ENCODE data around the gene POTEF. TPM values are rescaled to one million over a fixed set of nuclear protein-coding genes. Genes with fewer than 3 reads are reported as not detected.
"Not testable (repeated sequence)": the region's sequence is repeated elsewhere in the genome, so short reads cannot be mapped to it uniquely, and the experiment has no call there.

The POTEF gene
- total RNA-seq, 1 experiment from 2014 or later: not detected

GRCh38 chr2:130135692-130136541 lies 6.9 kb upstream of the POTEF start:
- H3K4me3 Mint-ChIP-seq (ENCODE audit: low read depth, unreplicated experiment): no peak overlapping the region
- DNase-seq: no peak
- H3K27ac Mint-ChIP-seq (ENCODE audit: unreplicated experiment): no peak overlapping the region
- peaks cover 8% of the 10 kb centered on the region for H3K4me1 Mint-ChIP-seq (ENCODE audit: low read depth, unreplicated experiment)
- no TSS peak for BruUV-seq (replicated peaks)
- no peaks in the 10 kb centered on the region for H3K9me3 Mint-ChIP-seq (ENCODE audit: low read depth, unreplicated experiment)
- intact Hi-C loops (cut with micrococcal nuclease; ENCODE audit: unreplicated experiment): no loop called here
- peaks cover 16% of the 10 kb centered on the region for H3K27me3 Mint-ChIP-seq (ENCODE audit: unreplicated experiment)
- H3K36me3 Mint-ChIP-seq (ENCODE audit: insufficient read depth, unreplicated experiment): no peaks in the 10 kb centered on the region
- CTCF ChIA-PET: no interaction called here
- TF ChIP-seq, protein P1, sequence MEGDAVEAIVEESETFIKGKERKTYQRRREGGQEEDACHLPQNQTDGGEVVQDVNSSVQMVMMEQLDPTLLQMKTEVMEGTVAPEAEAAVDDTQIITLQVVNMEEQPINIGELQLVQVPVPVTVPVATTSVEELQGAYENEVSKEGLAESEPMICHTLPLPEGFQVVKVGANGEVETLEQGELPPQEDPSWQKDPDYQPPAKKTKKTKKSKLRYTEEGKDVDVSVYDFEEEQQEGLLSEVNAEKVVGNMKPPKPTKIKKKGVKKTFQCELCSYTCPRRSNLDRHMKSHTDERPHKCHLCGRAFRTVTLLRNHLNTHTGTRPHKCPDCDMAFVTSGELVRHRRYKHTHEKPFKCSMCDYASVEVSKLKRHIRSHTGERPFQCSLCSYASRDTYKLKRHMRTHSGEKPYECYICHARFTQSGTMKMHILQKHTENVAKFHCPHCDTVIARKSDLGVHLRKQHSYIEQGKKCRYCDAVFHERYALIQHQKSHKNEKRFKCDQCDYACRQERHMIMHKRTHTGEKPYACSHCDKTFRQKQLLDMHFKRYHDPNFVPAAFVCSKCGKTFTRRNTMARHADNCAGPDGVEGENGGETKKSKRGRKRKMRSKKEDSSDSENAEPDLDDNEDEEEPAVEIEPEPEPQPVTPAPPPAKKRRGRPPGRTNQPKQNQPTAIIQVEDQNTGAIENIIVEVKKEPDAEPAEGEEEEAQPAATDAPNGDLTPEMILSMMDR (IDR thresholded peaks at IDR 0.05; ENCODE audit: unreplicated experiment): no peak

GRCh38 chr2:130128464-130128863 lies 558 bp downstream of the POTEF start:
- intact Hi-C loops (cut with micrococcal nuclease; ENCODE audit: unreplicated experiment); H3K9me3 Mint-ChIP-seq (ENCODE audit: low read depth, unreplicated experiment); H3K4me3 Mint-ChIP-seq (ENCODE audit: low read depth, unreplicated experiment); BruUV-seq (replicated peaks); DNase-seq; H3K4me1 Mint-ChIP-seq (ENCODE audit: low read depth, unreplicated experiment); CTCF ChIA-PET; H3K36me3 Mint-ChIP-seq (ENCODE audit: insufficient read depth, unreplicated experiment); H3K27ac Mint-ChIP-seq (ENCODE audit: unreplicated experiment): not testable (repeated sequence)
- peaks cover 16% of the 10 kb centered on the region for H3K27me3 Mint-ChIP-seq (ENCODE audit: unreplicated experiment)

DNA sequence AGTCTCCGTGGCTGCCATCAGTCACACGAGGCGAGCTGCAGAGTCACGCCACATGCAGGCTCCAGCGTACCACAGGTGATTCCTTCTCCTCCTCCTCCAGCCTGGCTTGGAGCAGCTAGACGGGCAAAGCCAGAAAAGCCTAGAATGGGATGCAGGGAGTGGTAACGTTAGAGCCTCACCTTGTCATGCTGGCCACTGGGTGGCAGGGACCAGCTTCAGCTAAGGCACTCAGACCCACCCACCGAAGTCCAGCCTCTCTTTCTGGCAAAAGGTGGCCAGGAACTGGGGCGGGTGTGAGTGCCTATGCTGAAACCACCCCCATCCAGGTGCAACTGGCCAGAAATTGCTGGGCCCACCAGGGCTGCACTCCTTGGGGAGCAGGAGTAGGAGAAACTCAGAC lies 1.3 kb downstream of the POTEF start:
- DNase-seq; H3K27ac Mint-ChIP-seq (ENCODE audit: unreplicated experiment); H3K9me3 Mint-ChIP-seq (ENCODE audit: low read depth, unreplicated experiment); BruUV-seq (replicated peaks); H3K4me1 Mint-ChIP-seq (ENCODE audit: low read depth, unreplicated experiment); H3K4me3 Mint-ChIP-seq (ENCODE audit: low read depth, unreplicated experiment); intact Hi-C loops (cut with micrococcal nuclease; ENCODE audit: unreplicated experiment); H3K36me3 Mint-ChIP-seq (ENCODE audit: insufficient read depth, unreplicated experiment); CTCF ChIA-PET: not testable (repeated sequence)
- peaks cover 10% of the 10 kb centered on the region for H3K27me3 Mint-ChIP-seq (ENCODE audit: unreplicated experiment)

- CTCF ChIA-PET; H3K27me3 Mint-ChIP-seq (ENCODE audit: unreplicated experiment); H3K27ac Mint-ChIP-seq (ENCODE audit: unreplicated experiment); H3K36me3 Mint-ChIP-seq (ENCODE audit: insufficient read depth, unreplicated experiment); H3K4me1 Mint-ChIP-seq (ENCODE audit: low read depth, unreplicated experiment); intact Hi-C loops (cut with micrococcal nuclease; ENCODE audit: unreplicated experiment); H3K9me3 Mint-ChIP-seq (ENCODE audit: low read depth, unreplicated experiment); BruUV-seq (replicated peaks); H3K4me3 Mint-ChIP-seq (ENCODE audit: low read depth, unreplicated experiment); DNase-seq: not testable (repeated sequence)
Observed at GRCh38 chr2:130120924-130121323, 8.1 kb downstream of the POTEF start.

GRCh38 chr2:130102597-130103363 lies 26.2 kb downstream of the POTEF start:
- H3K4me1 Mint-ChIP-seq (ENCODE audit: low read depth, unreplicated experiment); intact Hi-C loops (cut with micrococcal nuclease; ENCODE audit: unreplicated experiment); CTCF ChIA-PET; H3K36me3 Mint-ChIP-seq (ENCODE audit: insufficient read depth, unreplicated experiment); BruUV-seq (replicated peaks); H3K27me3 Mint-ChIP-seq (ENCODE audit: unreplicated experiment); H3K9me3 Mint-ChIP-seq (ENCODE audit: low read depth, unreplicated experiment); H3K27ac Mint-ChIP-seq (ENCODE audit: unreplicated experiment); H3K4me3 Mint-ChIP-seq (ENCODE audit: low read depth, unreplicated experiment); DNase-seq: not testable (repeated sequence)

DNA sequence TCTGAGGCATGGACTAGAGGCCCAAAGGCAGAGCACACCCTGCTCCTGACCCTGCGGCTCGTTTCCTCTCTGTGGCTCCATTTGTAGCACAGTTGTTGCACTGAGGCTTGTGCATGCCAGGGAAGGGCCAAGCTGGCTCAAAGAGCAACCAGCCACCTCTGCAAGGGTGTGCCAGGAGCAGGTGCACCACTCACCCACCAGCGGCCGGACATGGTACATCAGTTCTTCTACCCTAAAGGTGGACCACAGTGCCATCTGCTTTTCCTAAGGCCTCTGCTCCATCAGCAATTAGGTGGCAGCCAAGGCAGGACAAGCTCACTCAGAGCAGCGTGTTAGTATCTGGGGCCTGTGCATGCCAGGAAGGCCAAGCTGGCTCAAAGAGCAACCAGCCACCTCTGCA lies 66.4 kb downstream of the POTEF start:
- intact Hi-C loops (cut with micrococcal nuclease; ENCODE audit: unreplicated experiment); CTCF ChIA-PET; H3K36me3 Mint-ChIP-seq (ENCODE audit: insufficient read depth, unreplicated experiment); H3K27me3 Mint-ChIP-seq (ENCODE audit: unreplicated experiment); H3K4me1 Mint-ChIP-seq (ENCODE audit: low read depth, unreplicated experiment); DNase-seq; H3K4me3 Mint-ChIP-seq (ENCODE audit: low read depth, unreplicated experiment); BruUV-seq (replicated peaks); H3K27ac Mint-ChIP-seq (ENCODE audit: unreplicated experiment); H3K9me3 Mint-ChIP-seq (ENCODE audit: low read depth, unreplicated experiment): not testable (repeated sequence)

GRCh38 chr2:130059982-130060381 lies 69.0 kb downstream of the POTEF start:
- H3K27ac Mint-ChIP-seq (ENCODE audit: unreplicated experiment); H3K27me3 Mint-ChIP-seq (ENCODE audit: unreplicated experiment); intact Hi-C loops (cut with micrococcal nuclease; ENCODE audit: unreplicated experiment); CTCF ChIA-PET; DNase-seq; H3K9me3 Mint-ChIP-seq (ENCODE audit: low read depth, unreplicated experiment); BruUV-seq (replicated peaks); H3K4me3 Mint-ChIP-seq (ENCODE audit: low read depth, unreplicated experiment); H3K36me3 Mint-ChIP-seq (ENCODE audit: insufficient read depth, unreplicated experiment); H3K4me1 Mint-ChIP-seq (ENCODE audit: low read depth, unreplicated experiment): not testable (repeated sequence)

GRCh38 chr2:130056336-130056735 lies 72.7 kb downstream of the POTEF start:
- H3K27me3 Mint-ChIP-seq (ENCODE audit: unreplicated experiment); CTCF ChIA-PET; H3K4me3 Mint-ChIP-seq (ENCODE audit: low read depth, unreplicated experiment); H3K4me1 Mint-ChIP-seq (ENCODE audit: low read depth, unreplicated experiment); DNase-seq; H3K27ac Mint-ChIP-seq (ENCODE audit: unreplicated experiment); intact Hi-C loops (cut with micrococcal nuclease; ENCODE audit: unreplicated experiment); BruUV-seq (replicated peaks); H3K9me3 Mint-ChIP-seq (ENCODE audit: low read depth, unreplicated experiment); H3K36me3 Mint-ChIP-seq (ENCODE audit: insufficient read depth, unreplicated experiment): not testable (repeated sequence)

- H3K9me3 Mint-ChIP-seq (ENCODE audit: low read depth, unreplicated experiment); intact Hi-C loops (cut with micrococcal nuclease; ENCODE audit: unreplicated experiment); H3K4me1 Mint-ChIP-seq (ENCODE audit: low read depth, unreplicated experiment); H3K27ac Mint-ChIP-seq (ENCODE audit: unreplicated experiment); DNase-seq; H3K27me3 Mint-ChIP-seq (ENCODE audit: unreplicated experiment); BruUV-seq (replicated peaks); H3K4me3 Mint-ChIP-seq (ENCODE audit: low read depth, unreplicated experiment); CTCF ChIA-PET; H3K36me3 Mint-ChIP-seq (ENCODE audit: insufficient read depth, unreplicated experiment): not testable (repeated sequence)
Observed at GRCh38 chr2:130053217-130053911, 75.7 kb downstream of the POTEF start.
